Umbilical cord (tissue), 2 donors: Measurements from ENCODE around the gene ABLIM3. TPM values are rescaled to one million over a fixed set of nuclear protein-coding genes. Genes with fewer than 3 reads are reported as not detected.

Experiments
- DNase-seq: peaks from one replicate; pipeline ENCODE4 v3.0.0-alpha.2; 2015; ENCODE audit warnings: low spot score
- total RNA-seq: library from RNA; depleted of rRNA; stranded (reverse); fragments of >200 nt; gene quantifications from one replicate; pipeline ENCODE4 v1.2.3, GENCODE V29; 2014; ENCODE audit warnings: low replicate concordance; ENCODE audit not compliant: insufficient read depth

Gene ABLIM3
- total RNA-seq, 1 donor from 2014 or later = 1.9 TPM

GRCh38 chr5:149280124-149280523 lies 138.8 kb downstream of the ABLIM3 start:
- DNase-seq = no peak

- DNase-seq = no peak
Measured at GRCh38 chr5:149280802-149281201, 139.5 kb downstream of the ABLIM3 start.

GRCh38 chr5:149282027-149282965 lies 141.0 kb downstream of the ABLIM3 start:
- DNase-seq = no peak

GRCh38 chr5:149282966-149283332 lies 141.7 kb downstream of the ABLIM3 start:
- no peak for DNase-seq

GRCh38 chr5:149283626-149284480 lies 142.6 kb downstream of the ABLIM3 start:
- DNase-seq = peak; percentile 9

GRCh38 chr5:149284501-149284900 lies 143.2 kb downstream of the ABLIM3 start:
- DNase-seq = no peak

- DNase-seq = no peak
Measured at GRCh38 chr5:149285153-149285552, 143.9 kb downstream of the ABLIM3 start.

- DNase-seq = no peak
Measured at GRCh38 chr5:149288436-149288835, 147.1 kb downstream of the ABLIM3 start.

- no peak for DNase-seq
Measured at GRCh38 chr5:149289301-149289700, 148.0 kb downstream of the ABLIM3 start.

GRCh38 chr5:149294872-149295829 lies 153.9 kb downstream of the ABLIM3 start:
- no peak for DNase-seq

- DNase-seq = peak; percentile 76
Measured at GRCh38 chr5:149297340-149298025, 156.2 kb downstream of the ABLIM3 start.

- DNase-seq = no peak
Measured at GRCh38 chr5:149298163-149298562, 156.9 kb downstream of the ABLIM3 start.

- DNase-seq = no peak
Measured at GRCh38 chr5:149298842-149299404, 157.6 kb downstream of the ABLIM3 start.

GRCh38 chr5:149299451-149300054 lies 158.3 kb downstream of the ABLIM3 start:
- no peak for DNase-seq

- DNase-seq = no peak
Measured at GRCh38 chr5:149300441-149300840, 159.1 kb downstream of the ABLIM3 start.

- DNase-seq = no peak
Measured at GRCh38 chr5:149301049-149301743, 159.9 kb downstream of the ABLIM3 start.

GRCh38 chr5:149301744-149302380 lies 160.6 kb downstream of the ABLIM3 start:
- no peak for DNase-seq

GRCh38 chr5:149302641-149303040 lies 161.3 kb downstream of the ABLIM3 start:
- no peak for DNase-seq

- no peak for DNase-seq
Measured at GRCh38 chr5:149303210-149303609, 161.9 kb downstream of the ABLIM3 start.
